ENCODE measurements around the gene CUL7. TPM values are rescaled to one million over a fixed set of nuclear protein-coding genes. Genes with fewer than 3 reads are reported as not detected.

CUL7 gene
- total and polyA plus RNA-seq, 2 of the 8 experiments (the other 6 are each of a cell fraction or from before 2014, with no cell fraction given) = 10.8 to 15.0 TPM

DNA sequence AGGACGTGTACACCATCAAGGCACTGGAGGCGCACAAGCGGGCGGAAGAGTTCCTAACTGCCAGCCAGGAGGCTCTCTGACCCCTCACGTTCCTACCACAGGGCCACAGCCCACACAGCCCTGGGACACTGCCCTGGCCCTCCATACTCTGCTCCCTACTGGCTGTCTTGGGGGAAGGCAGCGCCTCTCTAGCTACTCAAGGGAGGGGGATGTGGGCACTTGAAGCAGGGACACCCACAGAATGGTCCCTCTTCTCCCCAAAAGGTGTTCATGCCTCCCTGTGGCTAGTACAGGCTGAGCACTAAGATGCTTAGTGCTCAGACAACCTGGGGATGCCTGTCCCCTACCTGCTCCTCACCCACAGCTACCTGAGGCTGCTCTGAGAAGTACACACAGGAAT, 42.4 kb downstream of the CUL7 start:
- no peak overlapping the region for H3K9ac ChIP-seq (replicated peaks in 1 of 4; ENCODE audit: extremely low read depth in 1 of 4, low read depth in 3 of 4, low read length in 3 of 4)
- DNase-seq (ENCODE audit: low read depth in 1 of 2, low spot score in 2 of 2) = no peak

More for the DNA sequence above, 42.4 kb downstream of the CUL7 start:
- Histone ChIP-seq H2AFZ (ENCODE audit: low read length) (no peak overlapping the region), H4K91ac (replicated peaks; ENCODE audit: insufficient read length, low read length) (no peak overlapping the region), H3K4me1 (replicated peaks in 1 of 4; ENCODE audit: control insufficient read depth in 3 of 4, insufficient read depth in 4 of 4, low read length in 3 of 4) (peaks cover 0 to 9% (median 4%) of the 10 kb centered on the region in 4 experiments; a peak in 6 of 7 replicates), H3K27me3 (replicated peaks in 1 of 4; ENCODE audit: control insufficient read depth in 3 of 4, extremely low read depth in 1 of 4, insufficient read depth in 3 of 4, low read length in 3 of 4) (no peaks in the 10 kb centered on the region), H3K23me2 (ENCODE audit: low read depth, low read length) (peaks cover 7% of the 10 kb centered on the region), H2BK5ac (ENCODE audit: low read depth, low read length) (no peak overlapping the region), H3K14ac (ENCODE audit: insufficient read length) (no peak overlapping the region), H2BK12ac (ENCODE audit: low read depth, low read length) (no peak overlapping the region), H4K8ac (ENCODE audit: extremely low read depth, insufficient read depth, low read length) (no peak overlapping the region), H2BK120ac (replicated peaks; ENCODE audit: low read depth, low read length) (no peak overlapping the region), H3K18ac (ENCODE audit: extremely low read depth, low read length) (no peak overlapping the region), H2BK15ac (ENCODE audit: low read length) (no peak overlapping the region), H3K4ac (replicated peaks; ENCODE audit: insufficient read length, low read depth, low read length) (no peak overlapping the region), H3K23ac (ENCODE audit: insufficient read length) (no peak overlapping the region), H3K4me2 (ENCODE audit: insufficient read depth in 1 of 2, low read depth in 2 of 2, low read length in 2 of 2) (no peak overlapping the region), H3K4me3 (ENCODE audit: extremely low read depth in 1 of 4, insufficient read depth in 2 of 4, low read depth in 3 of 4, low read length in 4 of 4) (no peak overlapping the region), H2BK20ac (ENCODE audit: low read length) (no peak overlapping the region), H4K5ac (ENCODE audit: insufficient read length, low read depth, low read length) (no peak overlapping the region), H3K36me3 (ENCODE audit: control insufficient read depth in 2 of 4, insufficient read depth in 4 of 4, low read length in 3 of 4) (peaks cover 16 to 56% (median 37%) of the 10 kb centered on the region in 4 experiments), H3K79me1 (ENCODE audit: low read depth, low read length) (peaks cover 10% of the 10 kb centered on the region), H4K20me1 (replicated peaks in 1 of 2; ENCODE audit: control insufficient read depth in 1 of 2, insufficient read depth in 2 of 2, low read length in 2 of 2) (peaks cover 0 to 9% of the 10 kb centered on the region in 2 experiments), H3K27ac (ENCODE audit: low read depth, low read length) (no peak overlapping the region), H3K56ac (replicated peaks; ENCODE audit: insufficient read length, low read depth, low read length) (no peak overlapping the region), H2AK5ac (ENCODE audit: low read depth, low read length) (no peak overlapping the region), H3K9me3 (ENCODE audit: insufficient read depth in 2 of 2, low read depth in 1 of 2, low read length in 1 of 2) (no peaks in the 10 kb centered on the region), H3K79me2 (ENCODE audit: control insufficient read depth in 1 of 2, insufficient read depth in 2 of 2, low read length in 2 of 2) (peaks cover 3 to 31% of the 10 kb centered on the region in 2 experiments; a peak in 2 of 4 replicates)
- CTCF ChIA-PET (ENCODE audit: partially characterized antibody) = interaction anchor here (0.6 to 6.0 kb wide), 18 partner anchors 11 to 160 kb away, joined by 3 to 33 read pairs (median 4); partner anchors contain the start of genes CUL7, GNMT, KLC4 and MRPL2
- FAIRE-seq = no peak
- POLR2A ChIA-PET (ENCODE audit: partially characterized antibody) = interaction anchor here (1.0 to 27.9 kb wide), 8 partner anchors 8 to 58 kb away, joined by 3 to 584 read pairs (median 6); partner anchors contain the start of genes CUL7, GNMT and RRP36
- WGBS, 2 experiments (ENCODE audit: extremely low coverage in 1 of 2, insufficient coverage in 1 of 2, insufficient read length in 1 of 2, insufficient replicate concordance in 2 of 2, low coverage in 1 of 2, low lambda C conversion rate in 2 of 2, missing lambda C conversion rate in 1 of 2) = 94% methylated on average over 6 of the region's 6 CpGs; no CpG with 5 or more reads in 1 of the 2 experiments
- no peak for TF ChIP-seq CHD1 (IDR thresholded peaks at IDR 0.05; ENCODE audit: low read depth, low read length)
- TF ChIP-seq TBP (IDR thresholded peaks at IDR 0.05; ENCODE audit: low read depth, low read length) = no peak
- TF ChIP-seq SUZ12 (IDR thresholded peaks at IDR 0.05; ENCODE audit: low read length) = no peak
- no peak for TF ChIP-seq KDM1A (IDR thresholded peaks at IDR 0.05; ENCODE audit: borderline replicate concordance, low read length)
- TF ChIP-seq BCL11A (IDR thresholded peaks at IDR 0.05; ENCODE audit: low read depth in 2 of 2, low read length in 2 of 2) = no peak
- TF ChIP-seq, protein P1, sequence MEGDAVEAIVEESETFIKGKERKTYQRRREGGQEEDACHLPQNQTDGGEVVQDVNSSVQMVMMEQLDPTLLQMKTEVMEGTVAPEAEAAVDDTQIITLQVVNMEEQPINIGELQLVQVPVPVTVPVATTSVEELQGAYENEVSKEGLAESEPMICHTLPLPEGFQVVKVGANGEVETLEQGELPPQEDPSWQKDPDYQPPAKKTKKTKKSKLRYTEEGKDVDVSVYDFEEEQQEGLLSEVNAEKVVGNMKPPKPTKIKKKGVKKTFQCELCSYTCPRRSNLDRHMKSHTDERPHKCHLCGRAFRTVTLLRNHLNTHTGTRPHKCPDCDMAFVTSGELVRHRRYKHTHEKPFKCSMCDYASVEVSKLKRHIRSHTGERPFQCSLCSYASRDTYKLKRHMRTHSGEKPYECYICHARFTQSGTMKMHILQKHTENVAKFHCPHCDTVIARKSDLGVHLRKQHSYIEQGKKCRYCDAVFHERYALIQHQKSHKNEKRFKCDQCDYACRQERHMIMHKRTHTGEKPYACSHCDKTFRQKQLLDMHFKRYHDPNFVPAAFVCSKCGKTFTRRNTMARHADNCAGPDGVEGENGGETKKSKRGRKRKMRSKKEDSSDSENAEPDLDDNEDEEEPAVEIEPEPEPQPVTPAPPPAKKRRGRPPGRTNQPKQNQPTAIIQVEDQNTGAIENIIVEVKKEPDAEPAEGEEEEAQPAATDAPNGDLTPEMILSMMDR (IDR thresholded peaks at IDR 0.05; ENCODE audit: control extremely low read depth in 1 of 3, insufficient read depth in 1 of 3, low read depth in 1 of 3, low read length in 3 of 3) = peak in 2 of 3 experiments; percentile 41 to 43; a peak in 3 of 4 replicates
- peak; percentile 10 to 30; a peak in 2 of 4 replicates for TF ChIP-seq RAD21 (IDR thresholded peaks at IDR 0.05 in 1 of 2, conservative IDR thresholded peaks at IDR 0.05 in 1 of 2; ENCODE audit: low read depth in 2 of 2, low read length in 2 of 2)
- TF ChIP-seq PHF8 (conservative IDR thresholded peaks at IDR 0.05; ENCODE audit: low read depth, low read length) = no peak
